PFSK-1 (cell line): ENCODE measurements around the gene DIRAS1.

Experiments
- FOXP2 ChIP-seq: optimal IDR thresholded peaks from 2 replicates; pipeline ENCODE3; 2011; ENCODE audit warnings: borderline replicate concordance, control low read depth, inconsistent platforms; ENCODE audit not compliant: insufficient read depth; ENCODE audit errors: extremely low read length, extremely low read depth
- POLR2AphosphoS5 ChIP-seq: IDR thresholded peaks from 2 replicates; pipeline ENCODE4 v1.6.1; 2012; ENCODE audit warnings: low read depth, mild to moderate bottlenecking, control low read depth, low read length, moderate library complexity
- SIN3A ChIP-seq: IDR thresholded peaks from 2 replicates; pipeline ENCODE4 v1.6.1; 2012; ENCODE audit warnings: mild to moderate bottlenecking, low read length, moderate library complexity, borderline replicate concordance; ENCODE audit not compliant: insufficient read depth
- TAF1 ChIP-seq: IDR thresholded peaks from 2 replicates; pipeline ENCODE4 v1.6.1; 2012; ENCODE audit warnings: low read length, control low read depth, borderline replicate concordance; ENCODE audit not compliant: insufficient read depth
- TF ChIP-seq, protein P1 (sequence below), 2 experiments: IDR thresholded peaks; 2 replicates each; pipeline versions ENCODE4 v1.6.1 to v1.8.0; 2011 to 2012; ENCODE audit warnings: low read depth in 2 of 2, low read length in 2 of 2, control low read depth in 1 of 2, inconsistent platforms in 1 of 2, mild to moderate bottlenecking in 1 of 2, moderate library complexity in 1 of 2; ENCODE audit not compliant: insufficient read depth in 1 of 2

DNA sequence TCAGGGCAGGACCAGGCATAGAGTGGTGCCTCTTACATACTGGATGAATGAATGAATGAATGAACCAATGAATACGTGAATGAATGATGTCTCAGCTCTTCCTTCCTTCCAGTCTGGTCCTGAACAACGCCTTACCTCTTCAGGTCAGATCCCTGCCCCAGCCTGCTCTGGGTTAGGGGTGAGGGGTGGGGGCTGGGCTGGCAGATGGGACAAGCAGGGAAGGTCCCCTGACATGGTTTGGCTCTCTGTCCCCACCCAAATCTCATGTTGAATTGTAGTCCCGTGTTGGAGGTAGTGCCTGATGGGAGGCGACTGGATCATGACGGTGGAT is 9.3 kb downstream of the DIRAS1 start:
- TF ChIP-seq SIN3A: no peak
- TF ChIP-seq POLR2AphosphoS5: no peak
- TF ChIP-seq, protein P1, sequence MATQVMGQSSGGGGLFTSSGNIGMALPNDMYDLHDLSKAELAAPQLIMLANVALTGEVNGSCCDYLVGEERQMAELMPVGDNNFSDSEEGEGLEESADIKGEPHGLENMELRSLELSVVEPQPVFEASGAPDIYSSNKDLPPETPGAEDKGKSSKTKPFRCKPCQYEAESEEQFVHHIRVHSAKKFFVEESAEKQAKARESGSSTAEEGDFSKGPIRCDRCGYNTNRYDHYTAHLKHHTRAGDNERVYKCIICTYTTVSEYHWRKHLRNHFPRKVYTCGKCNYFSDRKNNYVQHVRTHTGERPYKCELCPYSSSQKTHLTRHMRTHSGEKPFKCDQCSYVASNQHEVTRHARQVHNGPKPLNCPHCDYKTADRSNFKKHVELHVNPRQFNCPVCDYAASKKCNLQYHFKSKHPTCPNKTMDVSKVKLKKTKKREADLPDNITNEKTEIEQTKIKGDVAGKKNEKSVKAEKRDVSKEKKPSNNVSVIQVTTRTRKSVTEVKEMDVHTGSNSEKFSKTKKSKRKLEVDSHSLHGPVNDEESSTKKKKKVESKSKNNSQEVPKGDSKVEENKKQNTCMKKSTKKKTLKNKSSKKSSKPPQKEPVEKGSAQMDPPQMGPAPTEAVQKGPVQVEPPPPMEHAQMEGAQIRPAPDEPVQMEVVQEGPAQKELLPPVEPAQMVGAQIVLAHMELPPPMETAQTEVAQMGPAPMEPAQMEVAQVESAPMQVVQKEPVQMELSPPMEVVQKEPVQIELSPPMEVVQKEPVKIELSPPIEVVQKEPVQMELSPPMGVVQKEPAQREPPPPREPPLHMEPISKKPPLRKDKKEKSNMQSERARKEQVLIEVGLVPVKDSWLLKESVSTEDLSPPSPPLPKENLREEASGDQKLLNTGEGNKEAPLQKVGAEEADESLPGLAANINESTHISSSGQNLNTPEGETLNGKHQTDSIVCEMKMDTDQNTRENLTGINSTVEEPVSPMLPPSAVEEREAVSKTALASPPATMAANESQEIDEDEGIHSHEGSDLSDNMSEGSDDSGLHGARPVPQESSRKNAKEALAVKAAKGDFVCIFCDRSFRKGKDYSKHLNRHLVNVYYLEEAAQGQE (IDR thresholded peaks at IDR 0.05; ENCODE audit: insufficient read depth in 1 of 2, low read depth in 2 of 2, low read length in 2 of 2): no peak
- no peak for TF ChIP-seq TAF1
- TF ChIP-seq FOXP2: no peak
